Limb (tissue), 2 donors: Measurements from ENCODE around the gene LTF.
A peak's percentile ranks its signal among the peaks of the same experiment; 100 is the strongest.
"Not testable (repeated sequence)": the region's sequence is repeated elsewhere in the genome, so short reads cannot be mapped to it uniquely, and the experiment has no call there.

Experiments
- DNase-seq, 2 donors: peaks; one replicate each; pipeline ENCODE4 v3.0.0-alpha.2; 2016; ENCODE audit errors: extremely low spot score in 2 of 2

The LTF gene

DNA sequence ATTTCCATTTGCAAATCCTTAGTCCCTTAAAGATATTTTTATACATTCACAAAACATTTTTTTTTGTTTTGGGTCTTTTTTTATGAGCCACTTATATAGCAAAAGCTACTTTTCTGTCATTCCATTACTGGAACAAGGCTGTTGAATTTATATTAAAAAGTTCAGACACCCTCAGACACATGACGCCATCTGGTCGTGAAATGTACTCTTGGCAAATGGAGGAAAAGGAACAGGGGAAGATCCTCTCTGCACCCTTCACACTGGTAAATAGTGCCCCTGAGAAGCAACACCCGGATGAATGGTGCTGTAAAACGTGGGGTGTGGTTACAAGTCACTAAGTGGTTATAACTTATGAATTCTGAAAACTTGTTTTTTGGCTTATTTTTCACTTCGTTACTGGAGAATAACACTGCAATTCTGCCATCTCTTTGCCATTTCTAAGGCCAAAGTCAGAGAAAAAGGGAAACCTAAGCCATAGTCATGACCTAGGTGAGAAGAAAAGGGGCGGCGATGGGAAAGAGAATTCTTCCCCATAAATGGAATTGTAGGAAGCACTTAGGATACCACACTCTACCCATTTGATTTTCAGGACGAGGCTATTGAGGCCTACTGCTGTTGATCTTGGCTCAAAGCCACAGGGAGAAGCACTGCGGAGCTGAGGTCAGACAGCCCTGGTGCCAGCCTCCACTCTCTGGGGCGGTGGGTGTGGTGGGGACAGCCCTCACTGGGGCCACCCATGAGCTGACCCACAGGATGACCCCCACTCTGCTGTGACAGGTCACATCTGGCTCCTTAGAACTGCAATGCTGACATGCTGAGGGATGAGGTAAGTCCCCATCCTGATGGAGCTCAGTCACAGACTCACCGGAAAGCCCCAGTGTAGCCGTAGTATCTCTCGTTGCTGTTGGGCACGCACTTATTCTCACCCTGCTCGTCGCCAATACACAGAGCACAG, 21.9 kb downstream of the LTF start:
- peak in 1 of 2 donors; percentile 21 for DNase-seq

DNA sequence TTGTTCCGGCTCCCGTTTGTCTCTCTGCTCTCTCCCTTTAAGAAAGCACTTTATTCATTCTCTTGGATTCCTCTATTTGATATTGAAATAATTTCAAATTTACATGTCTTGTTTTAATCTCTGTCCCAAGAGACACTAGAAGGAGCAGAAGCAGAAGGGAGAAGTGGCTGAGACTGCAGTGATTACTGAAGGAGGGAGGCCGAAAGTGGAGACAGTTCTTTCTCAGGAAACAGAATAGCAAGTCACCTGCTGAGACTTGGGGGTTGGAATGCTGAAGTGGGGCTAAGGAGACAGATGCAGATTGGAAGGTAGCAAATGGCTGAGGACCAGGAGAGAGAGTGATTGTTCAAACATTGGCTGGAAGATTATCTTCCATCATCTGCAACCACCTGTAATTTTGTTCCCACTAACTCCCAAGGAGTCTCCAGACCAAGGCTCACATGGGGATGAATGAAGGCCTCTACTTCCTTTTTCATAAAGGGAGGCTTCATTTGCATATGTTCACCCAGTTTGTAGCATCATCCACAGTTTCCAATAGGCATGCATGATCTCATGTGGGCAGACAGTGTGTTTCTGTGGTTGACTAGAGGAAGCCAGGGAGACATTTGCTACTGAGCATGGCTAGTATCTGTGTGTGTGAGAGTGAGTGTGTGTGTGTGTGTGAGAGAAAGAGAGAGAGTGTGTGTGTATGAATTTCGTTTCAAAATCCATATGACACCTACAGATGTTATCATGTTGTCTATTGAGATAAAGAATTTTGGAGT, 24.0 kb downstream of the LTF start:
- DNase-seq, result no peak

DNA sequence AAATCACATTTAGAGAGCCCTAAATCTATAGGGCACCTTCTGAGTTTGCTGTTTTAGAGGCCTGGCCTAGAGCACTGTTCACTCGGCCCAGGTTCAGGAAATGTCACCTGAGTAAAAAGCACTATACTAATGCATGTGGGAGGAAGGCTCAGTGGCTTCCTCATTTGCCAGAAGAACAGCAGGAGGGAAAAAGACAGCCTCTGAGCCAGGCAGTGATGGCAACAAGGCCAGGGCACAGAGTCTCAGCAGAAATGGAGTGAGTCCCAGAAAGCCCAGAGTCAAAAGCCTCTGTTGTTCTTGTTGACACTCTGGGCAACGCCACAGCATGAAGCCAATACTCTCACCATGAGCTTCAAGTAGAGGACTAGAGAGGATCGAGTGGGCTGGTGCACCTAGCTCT, 25.9 kb downstream of the LTF start:
- DNase-seq, result no peak

DNA sequence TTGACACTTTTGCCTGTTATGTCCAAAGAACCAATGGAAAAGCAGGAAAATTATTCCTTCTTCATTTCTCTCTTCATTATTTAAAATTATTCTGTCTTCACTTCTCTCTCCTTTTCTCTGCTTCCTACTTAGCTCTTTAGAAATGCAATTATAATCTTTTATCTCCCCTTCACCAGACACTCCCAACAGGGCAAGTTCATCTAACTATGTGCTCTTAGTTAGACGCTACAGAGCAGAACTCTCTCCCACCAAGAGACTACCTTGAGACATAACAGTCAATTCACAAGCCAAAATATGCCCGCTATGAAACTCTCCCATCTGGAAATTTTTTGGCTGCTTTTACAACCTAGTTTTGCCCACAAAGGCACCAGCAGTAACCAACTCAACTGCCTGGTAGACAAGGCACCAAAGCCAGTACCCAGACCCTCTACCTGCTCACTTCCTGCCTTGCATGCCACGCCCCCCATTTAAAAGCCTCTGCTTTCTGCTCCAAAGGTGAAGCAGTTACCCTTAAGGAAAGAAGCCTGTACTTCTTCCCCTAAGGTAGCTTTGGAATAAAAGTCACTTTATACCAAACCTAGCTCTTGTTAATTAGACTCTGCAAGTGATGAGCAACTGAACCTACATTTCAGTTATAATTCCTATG, 29.5 kb downstream of the LTF start:
- no peak for DNase-seq

DNA sequence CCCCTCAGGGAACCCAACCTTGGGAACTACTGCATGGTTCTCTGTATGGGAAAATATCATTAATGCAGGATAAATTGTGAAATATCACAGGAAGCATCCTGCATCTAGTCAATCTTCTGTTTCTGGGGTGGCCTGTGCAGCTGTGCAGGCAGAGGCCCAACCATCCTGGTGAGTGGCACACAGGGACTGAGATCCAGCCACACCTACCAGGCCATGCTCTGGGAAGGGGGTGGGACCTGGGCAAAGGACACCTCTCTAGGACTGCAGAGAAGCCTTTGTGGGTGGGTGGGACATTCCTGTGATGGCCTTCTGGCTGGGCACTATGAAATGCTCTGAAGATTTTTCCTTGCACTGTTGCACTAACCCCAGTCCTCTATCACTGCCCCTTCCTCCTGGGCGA, 30.9 kb downstream of the LTF start:
- no peak for DNase-seq

DNA sequence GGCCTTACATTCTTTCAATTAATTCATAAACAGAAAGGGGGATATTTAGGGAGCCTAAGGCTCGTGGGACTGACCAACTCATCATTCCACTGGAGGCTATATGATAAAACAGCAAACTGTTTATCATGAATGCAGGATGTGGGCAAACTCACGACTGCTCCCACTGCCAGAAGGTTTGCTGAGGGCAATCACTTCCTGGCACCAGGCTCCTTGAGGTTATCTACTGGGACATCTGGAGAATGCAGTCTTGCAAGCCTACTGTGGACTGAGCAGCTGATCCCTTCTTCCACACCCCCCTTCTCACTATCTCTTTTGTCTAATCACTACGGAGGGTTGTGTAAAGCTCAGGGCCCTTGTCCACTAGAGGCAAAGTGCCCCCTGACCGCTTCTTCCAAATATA, 31.6 kb downstream of the LTF start:
- DNase-seq, result not testable (repeated sequence)

DNA sequence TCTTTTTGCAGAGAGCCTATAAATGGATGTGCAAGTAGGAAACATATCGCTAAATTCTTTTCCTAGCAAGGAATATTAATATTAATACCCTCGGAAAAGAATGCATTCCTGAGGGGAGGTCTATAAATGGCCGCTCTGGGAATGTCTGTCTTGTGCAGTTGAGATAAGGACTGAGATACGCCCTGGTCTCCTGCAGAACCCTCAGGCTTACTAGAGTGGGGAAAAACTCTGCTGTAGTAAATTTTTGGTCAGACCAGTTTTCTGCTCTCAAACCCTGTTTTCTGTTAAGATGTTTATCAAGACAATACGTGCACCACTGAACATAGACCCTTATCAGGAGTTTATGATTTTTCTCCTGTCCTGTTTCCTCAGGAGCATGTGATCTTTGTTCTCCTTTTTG, 32.8 kb downstream of the LTF start:
- DNase-seq, result not testable (repeated sequence)

DNA sequence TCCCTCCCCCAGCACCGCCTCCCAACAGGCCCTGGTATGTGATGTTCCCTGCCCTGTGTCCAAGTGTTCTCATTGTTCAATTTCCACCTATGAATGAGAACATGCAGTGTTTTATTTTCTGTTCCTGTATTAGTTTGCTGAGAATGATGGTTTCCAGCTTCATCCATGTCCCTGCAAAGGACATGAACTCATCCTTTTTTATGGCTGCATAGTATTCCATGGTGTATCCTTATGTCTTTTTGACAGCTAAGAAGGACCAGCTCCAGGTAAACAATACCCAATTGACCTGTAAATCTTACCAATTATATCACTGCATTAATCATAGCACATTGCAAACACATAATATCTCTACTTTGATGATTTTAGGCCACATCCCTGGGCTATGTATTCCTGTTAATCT, 33.8 kb downstream of the LTF start:
- not testable (repeated sequence) for DNase-seq

DNA sequence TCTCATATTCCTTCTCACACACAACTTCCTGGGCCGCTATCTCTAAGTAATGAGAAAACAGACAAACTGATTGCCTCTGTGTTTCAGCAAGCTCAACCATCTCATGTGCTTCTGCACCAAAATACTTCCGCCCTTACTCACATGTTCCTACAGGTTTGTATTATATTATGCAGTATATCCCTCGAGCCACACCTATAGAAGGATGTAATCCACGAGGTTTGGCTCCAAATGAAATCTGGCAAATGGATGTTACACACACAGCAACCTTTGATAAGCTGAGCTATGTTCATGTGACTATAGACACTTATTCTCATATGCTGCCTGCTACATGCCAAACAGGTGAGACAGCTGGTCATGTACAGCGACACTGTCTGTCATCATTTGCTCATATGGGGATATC, 35.0 kb downstream of the LTF start:
- DNase-seq, result no peak

DNA sequence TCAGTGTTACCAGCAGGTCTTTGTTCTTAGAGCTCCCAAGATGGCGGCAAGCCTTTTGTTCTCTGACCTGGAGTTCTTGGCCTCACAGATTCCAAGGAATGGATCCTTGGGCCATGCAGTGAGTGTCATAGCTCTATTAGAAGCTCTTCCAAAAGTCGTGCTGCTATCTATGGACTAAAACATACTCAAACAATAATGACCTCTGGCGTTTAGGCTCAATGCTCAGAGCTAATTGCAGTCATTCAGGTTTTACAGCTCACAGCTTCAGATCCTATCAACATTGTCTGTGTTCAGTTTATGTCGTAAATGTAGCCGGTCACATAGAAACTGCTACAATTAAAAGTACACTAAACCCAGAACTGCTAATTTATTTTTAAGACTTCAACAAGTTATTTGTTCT, 35.5 kb downstream of the LTF start:
- no peak for DNase-seq

DNA sequence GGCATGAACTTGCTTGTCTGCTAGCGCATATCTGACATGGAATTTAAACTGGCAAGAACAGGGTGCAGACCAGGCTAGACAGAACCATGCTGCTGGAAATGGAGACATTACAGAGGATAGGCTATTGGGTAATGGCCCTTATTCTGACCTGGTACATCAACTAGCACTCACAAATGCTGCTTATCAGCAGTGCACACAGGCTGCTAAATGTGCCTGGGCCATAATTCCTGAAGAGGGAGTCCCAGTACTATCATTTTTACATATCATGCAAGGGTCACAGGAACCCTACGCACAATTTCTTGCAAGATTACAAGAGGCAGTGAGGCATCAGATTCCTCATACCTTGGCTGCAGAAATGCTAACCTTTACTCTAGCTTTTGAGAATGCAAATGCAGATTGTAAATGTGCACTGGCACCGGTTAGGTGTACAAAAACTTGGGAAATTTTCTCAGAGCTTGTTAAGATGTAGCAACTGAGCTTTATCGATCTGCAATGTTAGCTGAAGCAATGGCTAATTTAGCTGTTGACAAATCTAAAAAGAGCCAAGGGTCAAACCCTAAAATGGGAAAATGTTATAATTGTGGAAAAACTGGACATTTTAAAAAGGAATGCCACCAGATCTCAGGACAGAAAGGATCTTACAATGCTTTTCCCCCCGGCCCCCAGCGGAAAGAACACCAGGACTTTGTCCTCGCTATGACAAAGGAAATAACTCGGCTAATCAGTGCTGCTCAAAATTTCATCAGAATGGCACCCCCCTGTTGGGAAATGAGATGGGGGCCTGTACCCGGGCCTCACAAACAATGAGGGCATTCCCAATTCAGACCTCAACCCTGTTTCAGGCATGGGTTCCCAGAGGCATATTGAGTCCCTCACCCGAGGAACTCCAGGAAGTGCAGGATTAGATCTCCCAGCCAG, 36.5 kb downstream of the LTF start:
- no peak for DNase-seq

DNA sequence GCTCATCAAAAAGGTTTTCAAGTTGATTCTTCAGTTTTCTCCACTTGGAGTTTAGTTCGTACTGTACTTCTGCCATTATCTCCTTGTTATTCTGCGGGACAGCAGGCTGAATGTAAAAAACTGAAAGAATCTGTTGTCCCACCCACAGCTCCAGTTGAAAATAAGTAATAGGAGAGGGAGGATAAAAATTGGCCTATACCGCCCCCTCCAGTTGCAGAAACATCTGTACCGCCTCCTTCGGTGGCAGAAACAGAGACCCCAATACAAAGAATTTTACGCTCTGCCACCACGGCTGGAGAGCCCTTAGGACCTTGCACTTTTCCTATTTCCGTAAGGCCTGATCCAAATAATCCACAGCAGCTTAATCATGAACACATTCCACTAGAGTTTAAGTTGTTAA, 37.3 kb downstream of the LTF start:
- DNase-seq, result not testable (repeated sequence)

DNA sequence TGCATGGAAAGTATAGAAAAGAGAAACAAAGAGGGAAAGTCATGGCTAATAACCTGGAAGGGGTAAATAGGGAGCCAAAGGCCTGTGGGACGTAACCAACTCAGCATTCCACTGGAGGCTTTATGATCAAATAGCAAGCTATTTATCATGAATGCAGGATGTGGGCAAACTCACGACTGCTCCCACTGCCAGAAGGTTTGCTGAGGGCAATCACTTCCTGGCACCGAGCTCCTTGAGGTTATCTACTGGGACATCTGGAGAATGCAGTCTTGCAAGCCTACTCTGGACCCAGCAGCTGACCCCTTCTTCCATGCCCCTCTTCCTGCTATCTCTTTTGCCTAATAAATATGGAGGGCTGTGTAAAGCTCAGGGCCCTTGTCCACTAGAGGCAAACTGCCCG, 38.2 kb downstream of the LTF start:
- not testable (repeated sequence) for DNase-seq

DNA sequence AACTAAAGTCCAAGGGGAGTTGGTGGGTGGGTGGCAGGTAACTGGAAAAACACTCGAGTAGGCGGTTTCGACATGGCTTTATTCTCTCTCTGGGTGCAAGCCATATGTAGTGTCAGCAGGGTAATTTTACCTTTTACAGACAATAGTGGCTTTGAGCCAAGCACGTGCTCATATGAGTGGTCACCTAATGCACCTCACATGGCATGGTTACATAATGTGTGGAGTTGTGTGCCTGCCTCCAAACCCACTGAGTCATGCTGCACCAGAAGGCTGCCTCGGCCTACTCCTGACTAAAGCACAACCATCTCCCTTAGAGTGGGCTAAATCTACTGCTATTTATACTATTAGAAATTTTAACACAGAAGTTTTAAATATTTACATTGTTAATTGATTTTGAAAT, 41.1 kb downstream of the LTF start:
- no peak for DNase-seq

DNA sequence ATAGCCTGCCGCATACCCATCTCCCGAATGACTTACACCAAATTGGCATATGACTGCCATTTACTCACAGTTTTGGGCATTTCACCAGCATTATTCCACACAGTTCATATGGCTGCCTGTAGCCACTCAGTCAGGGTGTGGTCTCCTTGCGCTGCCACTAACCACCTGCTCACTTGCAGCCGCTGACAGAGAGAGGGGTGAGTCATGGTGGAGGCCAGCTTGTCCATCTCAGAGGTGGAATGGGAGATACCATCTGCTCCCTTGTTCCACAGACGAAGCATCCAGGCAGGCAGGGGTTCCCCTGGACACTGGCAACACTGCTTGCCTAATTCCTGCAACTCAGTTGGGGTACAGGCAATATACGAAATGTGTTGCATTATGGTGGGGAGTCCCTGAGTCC, 42.1 kb downstream of the LTF start:
- no peak for DNase-seq

DNA sequence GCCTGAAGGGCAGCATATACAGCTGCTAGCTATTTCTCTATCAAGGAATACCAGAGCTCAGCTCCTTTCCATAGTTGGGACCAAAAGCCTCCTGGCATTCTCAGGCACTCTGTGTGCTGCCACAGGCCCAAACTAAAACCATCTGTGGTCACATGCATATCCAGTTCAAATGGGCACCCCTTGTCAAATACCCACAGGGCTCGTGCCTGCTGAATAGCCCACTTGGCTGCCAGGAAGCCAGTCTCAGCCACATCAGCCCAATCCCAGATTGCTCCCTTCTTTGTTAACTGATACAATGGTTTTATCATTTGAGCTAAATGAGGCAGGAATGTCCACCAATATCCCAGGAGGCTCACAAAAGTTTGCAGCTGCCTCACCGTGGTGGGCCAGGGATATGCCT, 43.8 kb downstream of the LTF start:
- DNase-seq, result no peak

DNA sequence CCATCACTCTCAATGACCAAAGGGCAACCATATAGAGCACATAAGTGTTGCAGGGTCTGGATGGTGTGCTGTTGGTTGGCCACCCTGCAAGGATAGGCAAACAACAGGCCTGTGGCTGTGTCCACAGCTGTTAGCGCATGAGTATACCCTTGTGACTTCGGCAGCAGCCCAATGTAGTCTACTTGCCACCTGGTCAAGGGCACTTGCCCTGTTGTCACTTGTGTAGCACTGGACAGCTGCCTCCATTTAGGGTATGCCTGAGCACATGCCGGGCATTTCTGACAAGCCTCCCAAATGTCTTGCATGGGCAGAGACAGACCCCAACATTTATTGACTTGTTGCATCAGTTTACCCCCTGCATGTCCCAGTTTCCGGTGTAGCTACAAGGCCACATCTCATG, 44.9 kb downstream of the LTF start:
- DNase-seq, result no peak

DNA sequence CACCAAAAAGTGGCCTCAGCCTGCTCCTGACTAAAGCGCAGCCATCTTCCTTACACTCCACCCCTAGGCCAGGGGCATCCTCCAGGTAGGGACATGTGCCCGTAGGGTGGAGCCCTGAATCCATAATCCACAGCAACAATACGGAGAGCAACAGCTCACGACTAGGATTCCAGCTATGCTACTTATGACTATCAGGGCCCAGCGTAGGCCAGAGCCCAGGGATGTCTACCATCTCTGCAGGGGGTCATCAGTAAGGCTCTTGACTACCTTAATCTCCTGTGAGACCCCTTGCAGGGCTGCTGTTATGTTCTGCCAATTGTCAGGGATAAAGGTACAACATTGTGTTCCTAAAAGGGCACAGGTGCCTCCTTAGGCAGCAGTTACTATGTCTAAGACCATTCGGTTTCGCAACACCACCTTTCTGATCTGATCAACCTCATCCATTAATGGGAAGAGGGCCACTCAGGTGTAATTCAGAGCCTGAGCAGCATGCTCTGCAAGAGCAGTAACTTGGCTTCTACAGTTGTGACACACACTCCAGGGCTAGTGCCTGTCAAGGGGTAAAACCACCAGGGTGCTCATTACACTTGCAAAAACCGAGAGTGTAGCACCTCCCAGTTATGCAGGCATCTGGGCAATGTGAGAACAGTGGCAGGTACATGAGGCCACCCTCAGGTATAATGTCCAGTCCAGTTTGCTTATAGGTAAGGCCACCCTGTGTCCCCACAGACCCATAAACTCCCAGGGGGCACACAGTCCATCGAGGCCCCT, 46.7 kb downstream of the LTF start:
- no peak for DNase-seq

DNA sequence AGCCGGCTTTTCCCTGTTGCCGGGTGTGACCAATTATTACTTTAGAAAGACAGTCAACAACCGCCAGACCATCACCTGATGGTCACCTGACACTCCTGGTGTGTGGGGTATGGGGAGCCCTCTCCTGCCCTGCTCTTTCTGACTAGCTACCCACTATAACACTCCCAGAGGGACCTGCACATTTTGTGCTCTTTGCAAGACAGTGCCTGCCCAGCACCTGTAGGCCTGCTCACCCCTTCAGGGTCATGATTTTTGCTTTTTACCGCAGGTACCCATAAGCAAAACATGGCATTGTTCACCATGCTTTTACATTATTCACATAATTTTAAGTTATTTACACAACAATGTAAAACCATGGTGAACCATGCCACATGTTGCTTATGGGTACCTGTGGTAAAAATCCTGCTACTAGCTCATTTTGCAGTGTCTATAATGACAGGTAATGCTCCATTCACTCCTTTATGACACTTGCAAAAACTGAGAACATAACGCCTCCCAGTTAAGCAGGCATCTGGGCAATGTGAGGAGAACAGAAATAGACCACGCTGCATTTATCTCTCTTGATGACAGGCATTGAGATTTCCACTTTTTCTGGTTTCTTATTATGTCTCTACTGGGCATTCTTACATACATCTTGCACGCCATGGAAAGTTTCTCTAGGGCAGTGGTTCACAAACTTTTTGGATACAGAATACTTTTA, 47.7 kb downstream of the LTF start:
- no peak for DNase-seq
